HG03175 (cell line): ENCODE results near the gene VOPP1.

Experiments
- ATAC-seq: cut with Tn5 transposase; IDR thresholded peaks from one replicate; pipeline ENCODE4 v1.9.1; 2021; ENCODE audit warnings: mild to moderate bottlenecking, moderate library complexity; ENCODE audit not compliant: unreplicated experiment

Gene VOPP1

GRCh38 chr7:55438757-55439525 lies 133.4 kb downstream of the VOPP1 start:
- ATAC-seq, result no peak

GRCh38 chr7:55438085-55438756 lies 134.1 kb downstream of the VOPP1 start:
- no peak for ATAC-seq

GRCh38 chr7:55437375-55437774 lies 134.9 kb downstream of the VOPP1 start:
- no peak for ATAC-seq

GRCh38 chr7:55436457-55436856 lies 135.8 kb downstream of the VOPP1 start:
- no peak for ATAC-seq

- ATAC-seq, result no peak
These were observed 136.8 kb downstream of the VOPP1 start for GRCh38 chr7:55435466-55435865.

GRCh38 chr7:55432939-55433784 lies 139.1 kb downstream of the VOPP1 start:
- ATAC-seq, result peak; percentile 76

GRCh38 chr7:55432506-55432905 lies 139.8 kb downstream of the VOPP1 start:
- ATAC-seq, result no peak

GRCh38 chr7:55431898-55432297 lies 140.4 kb downstream of the VOPP1 start:
- ATAC-seq, result no peak

GRCh38 chr7:55429835-55430499 lies 142.3 kb downstream of the VOPP1 start:
- ATAC-seq, result no peak

- no peak for ATAC-seq
These were observed 144.5 kb downstream of the VOPP1 start for GRCh38 chr7:55427800-55428199.

- no peak for ATAC-seq
These were observed 145.0 kb downstream of the VOPP1 start for GRCh38 chr7:55427342-55427741.

- ATAC-seq, result no peak
These were observed 145.6 kb downstream of the VOPP1 start for GRCh38 chr7:55426676-55427075.

GRCh38 chr7:55425141-55425752 lies 147.1 kb downstream of the VOPP1 start:
- no peak for ATAC-seq

- ATAC-seq, result no peak
These were observed 148.4 kb downstream of the VOPP1 start for GRCh38 chr7:55423891-55424290.

- ATAC-seq, result no peak
These were observed 149.0 kb downstream of the VOPP1 start for GRCh38 chr7:55423277-55423711.
